Endodermal cell (in vitro differentiated cells): Measurements from ENCODE around the gene TPBGL. TPM values are rescaled to one million over a fixed set of nuclear protein-coding genes. Genes with fewer than 3 reads are reported as not detected.

Source experiments
- DNase-seq: peaks from one replicate; pipeline ENCODE4 v3.0.0-alpha.2; 2017
- H3K27ac ChIP-seq: 2 replicates; pipeline ENCODE4 v1.5.1; 2013; ENCODE audit warnings: mild to moderate bottlenecking, low read depth, low read length, moderate library complexity
- H3K27me3 ChIP-seq: 2 replicates; pipeline ENCODE4 v1.6.1; 2013; ENCODE audit warnings: mild to moderate bottlenecking, low read length, moderate library complexity; ENCODE audit not compliant: insufficient read depth, control insufficient read depth, poor library complexity, severe bottlenecking
- H3K36me3 ChIP-seq: 2 replicates; pipeline ENCODE4 v1.7.0; 2013; ENCODE audit warnings: mild to moderate bottlenecking, low read length, moderate library complexity; ENCODE audit not compliant: control insufficient read depth, insufficient read depth
- H3K4me1 ChIP-seq: one replicate; pipeline ENCODE4 v1.7.0; 2013; ENCODE audit warnings: low read length; ENCODE audit not compliant: control insufficient read depth, insufficient read depth
- H3K4me3 ChIP-seq: 2 replicates; pipeline ENCODE4 v1.5.1; 2013; ENCODE audit warnings: mild to moderate bottlenecking, low read length, moderate library complexity
- H3K9ac ChIP-seq: 2 replicates; pipeline ENCODE4 v1.6.1; 2013; ENCODE audit warnings: mild to moderate bottlenecking, low read length, moderate library complexity; ENCODE audit not compliant: poor library complexity, severe bottlenecking; ENCODE audit errors: extremely low read depth
- H3K9me3 ChIP-seq: 2 replicates; pipeline ENCODE4 v1.6.1; 2013; ENCODE audit warnings: mild to moderate bottlenecking, low read length, moderate library complexity; ENCODE audit not compliant: control insufficient read depth
- H3K27ac Mint-ChIP-seq: 2 replicates; pipeline ENCODE4 v1.8.0; 2020; ENCODE audit warnings: mixed read lengths
- H3K27me3 Mint-ChIP-seq: 2 replicates; pipeline ENCODE4 v1.8.0; 2021; ENCODE audit warnings: mild to moderate bottlenecking, mixed read lengths; ENCODE audit not compliant: insufficient read depth
- H3K36me3 Mint-ChIP-seq: 2 replicates; pipeline ENCODE4 v1.8.0; 2020; ENCODE audit warnings: low read depth, mixed read lengths
- H3K4me1 Mint-ChIP-seq: 2 replicates; pipeline ENCODE4 v1.8.0; 2020; ENCODE audit warnings: mixed read lengths
- H3K4me3 Mint-ChIP-seq: 2 replicates; pipeline ENCODE4 v1.8.0; 2020; ENCODE audit warnings: mild to moderate bottlenecking, moderate library complexity, mixed read lengths
- H3K9me3 Mint-ChIP-seq: 2 replicates; pipeline ENCODE4 v1.8.0; 2020; ENCODE audit warnings: mild to moderate bottlenecking, mixed read lengths
- WGBS, 2 experiments: methylation state at CpG; one replicate each; pipeline versions ENCODE4 v1.1.5 to v1.1.7; 2013; ENCODE audit warnings: missing lambda C conversion rate in 2 of 2, mixed read lengths in 1 of 2; ENCODE audit not compliant: insufficient coverage in 1 of 2, insufficient read length in 1 of 2; 5-methylcytosine and 5-hydroxymethylcytosine counted together
- total RNA-seq, 2 donors: library from RNA; stranded (reverse); fragmentation: NEBNext Ultra II Directional in 1 of 2; extraction: Animal tissue kit (Norgen Biotek cat#: 25700) in 1 of 2; gene quantifications; 2 replicates in 1 of 2; 3 replicates in 1 of 2; pipeline ENCODE4 v1.2.1, GENCODE V29; 2021
- TF ChIP-seq, protein P1 (sequence below): fragments of 200-600 bp; sonication (generic); conservative IDR thresholded peaks from 2 replicates; pipeline ENCODE4 v1.5.0; 2021; ENCODE audit warnings: antibody characterized with exemption, mild to moderate bottlenecking

Gene TPBGL
- total RNA-seq, 2 donors from 2014 or later = 0.13 TPM; not detected in 1

DNA sequence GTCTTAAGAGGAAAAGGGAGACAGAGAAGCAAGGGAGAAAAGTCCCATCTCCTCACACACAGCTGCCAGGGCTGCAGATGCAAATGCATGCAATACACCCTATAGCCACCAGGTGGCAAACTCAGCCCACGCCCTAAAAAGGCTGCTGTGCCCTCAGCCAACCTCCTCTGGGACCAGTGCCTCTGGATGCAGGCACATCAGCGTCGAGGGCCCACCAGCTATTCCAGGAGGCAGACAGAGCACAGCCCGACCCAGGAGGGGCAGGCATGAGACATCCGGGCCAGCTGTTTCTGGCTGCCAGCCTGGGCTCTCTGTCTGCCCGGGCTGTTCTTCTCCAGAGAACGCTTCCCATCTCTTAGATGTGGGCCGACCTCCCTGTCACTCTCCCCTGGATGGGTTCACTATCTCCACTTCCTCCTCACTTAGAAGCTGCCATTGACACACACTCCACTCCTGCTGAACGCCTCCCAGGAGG lies 39.7 kb downstream of the TPBGL start:
- Mint-ChIP-seq H3K27ac (peak overlapping the region; percentile 95), H3K4me1 (peaks cover 22% of the 10 kb centered on the region), H3K27me3 (no peaks in the 10 kb centered on the region), H3K9me3 (no peaks in the 10 kb centered on the region), H3K36me3 (peaks cover 72% of the 10 kb centered on the region), H3K4me3 (no peak overlapping the region)
- Histone ChIP-seq H3K9me3 (no peaks in the 10 kb centered on the region), H3K9ac (no peak overlapping the region), H3K4me3 (no peak overlapping the region), H3K4me1 (peaks cover 14% of the 10 kb centered on the region), H3K27me3 (no peaks in the 10 kb centered on the region), H3K36me3 (peaks cover 86% of the 10 kb centered on the region), H3K27ac (no peak overlapping the region)
- 43 to 50% methylated on average over 6 to 9 of the region's 9 CpGs for WGBS, 2 experiments
- DNase-seq = peak; percentile 97
- TF ChIP-seq, protein P1, sequence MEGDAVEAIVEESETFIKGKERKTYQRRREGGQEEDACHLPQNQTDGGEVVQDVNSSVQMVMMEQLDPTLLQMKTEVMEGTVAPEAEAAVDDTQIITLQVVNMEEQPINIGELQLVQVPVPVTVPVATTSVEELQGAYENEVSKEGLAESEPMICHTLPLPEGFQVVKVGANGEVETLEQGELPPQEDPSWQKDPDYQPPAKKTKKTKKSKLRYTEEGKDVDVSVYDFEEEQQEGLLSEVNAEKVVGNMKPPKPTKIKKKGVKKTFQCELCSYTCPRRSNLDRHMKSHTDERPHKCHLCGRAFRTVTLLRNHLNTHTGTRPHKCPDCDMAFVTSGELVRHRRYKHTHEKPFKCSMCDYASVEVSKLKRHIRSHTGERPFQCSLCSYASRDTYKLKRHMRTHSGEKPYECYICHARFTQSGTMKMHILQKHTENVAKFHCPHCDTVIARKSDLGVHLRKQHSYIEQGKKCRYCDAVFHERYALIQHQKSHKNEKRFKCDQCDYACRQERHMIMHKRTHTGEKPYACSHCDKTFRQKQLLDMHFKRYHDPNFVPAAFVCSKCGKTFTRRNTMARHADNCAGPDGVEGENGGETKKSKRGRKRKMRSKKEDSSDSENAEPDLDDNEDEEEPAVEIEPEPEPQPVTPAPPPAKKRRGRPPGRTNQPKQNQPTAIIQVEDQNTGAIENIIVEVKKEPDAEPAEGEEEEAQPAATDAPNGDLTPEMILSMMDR = peak; percentile 97

DNA sequence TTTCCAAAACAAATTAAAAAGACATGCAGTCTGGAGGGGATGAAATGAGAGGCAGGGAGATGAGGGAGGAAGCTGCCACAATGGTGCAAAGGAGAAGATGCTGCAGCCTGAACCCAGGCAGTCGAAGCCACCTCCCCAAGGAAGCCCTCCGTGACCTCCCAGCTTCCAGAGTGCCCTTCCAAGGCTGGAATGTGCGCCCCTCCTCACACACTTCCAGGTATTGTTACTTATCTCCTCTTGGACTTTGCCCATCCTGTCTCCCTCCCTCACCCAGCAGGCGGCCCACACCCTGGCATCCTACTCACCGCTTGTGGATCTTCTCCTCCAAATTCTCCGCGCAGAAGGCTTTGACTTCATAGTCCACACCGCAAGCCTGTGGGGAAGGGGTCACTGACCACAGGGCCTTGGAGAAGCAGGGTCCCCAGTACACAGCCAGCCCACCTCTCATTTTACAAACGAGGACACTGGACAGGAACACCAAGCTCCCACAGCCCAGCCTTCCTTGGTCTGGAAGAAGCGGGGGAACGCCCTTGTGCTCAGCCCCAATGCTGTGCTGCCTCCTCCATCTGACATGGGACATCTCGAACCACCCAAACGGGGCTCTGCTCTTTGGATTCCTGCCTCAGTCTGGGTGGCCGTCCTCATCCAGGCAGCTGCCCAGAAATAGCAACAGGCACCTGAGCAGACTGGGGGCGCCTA lies 40.3 kb downstream of the TPBGL start:
- H3K4me1 Mint-ChIP-seq = peaks cover 22% of the 10 kb centered on the region
- Histone ChIP-seq H3K9me3 (no peaks in the 10 kb centered on the region), H3K36me3 (peaks cover 86% of the 10 kb centered on the region), H3K4me1 (peaks cover 14% of the 10 kb centered on the region), H3K27ac (no peak overlapping the region), H3K4me3 (no peak overlapping the region), H3K27me3 (no peaks in the 10 kb centered on the region), H3K9ac (no peak overlapping the region)
- peak overlapping the region; percentile 84 for H3K27ac Mint-ChIP-seq
- no peaks in the 10 kb centered on the region for H3K27me3 Mint-ChIP-seq
- peak; percentile 73 for DNase-seq
- WGBS, 2 experiments = 90 to 94% methylated on average over 14 to 15 of the region's 15 CpGs
- TF ChIP-seq, protein P1 = no peak
- H3K9me3 Mint-ChIP-seq = no peaks in the 10 kb centered on the region
- no peak overlapping the region for H3K4me3 Mint-ChIP-seq
- peaks cover 67% of the 10 kb centered on the region for H3K36me3 Mint-ChIP-seq

DNA sequence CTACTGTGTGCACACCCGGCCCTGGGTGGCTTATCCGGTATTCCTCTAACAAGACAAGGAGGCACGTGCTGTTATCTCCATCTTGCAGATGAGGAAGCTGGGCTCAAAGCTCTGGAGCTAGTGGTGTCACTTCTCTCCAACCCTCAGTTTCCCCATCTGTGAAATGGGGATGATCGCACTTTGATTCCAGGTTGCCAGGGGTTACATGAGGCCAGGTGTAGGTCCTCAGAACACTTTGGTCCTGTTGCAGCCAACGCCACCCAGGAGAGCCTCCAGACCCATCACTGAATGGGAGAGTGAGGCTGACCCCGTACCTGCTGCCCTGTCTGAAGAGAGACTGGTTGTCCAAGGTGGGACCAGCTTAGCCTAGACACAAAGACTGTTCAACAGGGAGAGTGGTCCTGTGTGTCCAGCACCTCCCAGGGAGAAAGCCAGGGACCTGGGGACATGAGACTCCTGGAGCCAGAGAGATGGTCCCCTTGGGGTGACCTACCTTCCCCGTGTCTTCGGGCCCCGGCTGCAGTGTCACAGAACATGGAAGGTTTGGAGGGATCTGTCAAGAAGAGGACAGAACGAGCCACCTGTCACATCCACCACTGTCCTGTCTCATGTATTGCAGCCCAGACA lies 41.0 kb downstream of the TPBGL start:
- H3K9me3 Mint-ChIP-seq = no peaks in the 10 kb centered on the region
- TF ChIP-seq, protein P1 = no peak
- no peak for DNase-seq
- WGBS, 2 experiments = 90 to 97% methylated on average over 6 to 10 of the region's 10 CpGs
- peaks cover 14% of the 10 kb centered on the region for H3K4me1 ChIP-seq
- no peaks in the 10 kb centered on the region for H3K27me3 Mint-ChIP-seq
- H3K9ac ChIP-seq = no peak overlapping the region
- H3K36me3 Mint-ChIP-seq = peaks cover 66% of the 10 kb centered on the region
- H3K27ac Mint-ChIP-seq = peak overlapping the region; percentile 13
- no peaks in the 10 kb centered on the region for H3K27me3 ChIP-seq
- peaks cover 22% of the 10 kb centered on the region for H3K4me1 Mint-ChIP-seq
- peaks cover 84% of the 10 kb centered on the region for H3K36me3 ChIP-seq
- no peak overlapping the region for H3K27ac ChIP-seq
- no peak overlapping the region for H3K4me3 Mint-ChIP-seq
- no peak overlapping the region for H3K4me3 ChIP-seq
- H3K9me3 ChIP-seq = no peaks in the 10 kb centered on the region
